Mesothelial cell of epicardium (in vitro differentiated cells): Measurements from ENCODE around the gene DCAF16. TPM values are rescaled to one million over a fixed set of nuclear protein-coding genes. Genes with fewer than 3 reads are reported as not detected.

ENCODE experiments used
- DNase-seq, 2 experiments: peaks; one replicate each; pipeline ENCODE4 v3.0.0; 2021; ENCODE audit warnings: low spot score in 2 of 2; ENCODE audit not compliant: unreplicated experiment in 2 of 2
- H3K27ac Mint-ChIP-seq: 2 replicates; pipeline ENCODE4 v1.8.0; 2021; ENCODE audit warnings: mixed read lengths
- H3K27me3 Mint-ChIP-seq: 2 replicates; pipeline ENCODE4 v1.8.0; 2021; ENCODE audit warnings: low read depth, mixed read lengths
- H3K36me3 Mint-ChIP-seq: 2 replicates; pipeline ENCODE4 v1.8.0; 2021; ENCODE audit warnings: mixed read lengths
- H3K4me1 Mint-ChIP-seq: 2 replicates; pipeline ENCODE4 v1.8.0; 2021; ENCODE audit warnings: mixed read lengths
- H3K4me3 Mint-ChIP-seq: 2 replicates; pipeline ENCODE4 v1.8.0; 2021; ENCODE audit warnings: mild to moderate bottlenecking, moderate library complexity, mixed read lengths
- H3K9me3 Mint-ChIP-seq: 2 replicates; pipeline ENCODE4 v1.8.0; 2021; ENCODE audit warnings: mixed read lengths
- total RNA-seq: library from RNA; stranded (reverse); gene quantifications from 3 replicates; pipeline ENCODE4 v1.2.1, GENCODE V29; 2021
- TF ChIP-seq, protein P1 (sequence below): fragments of 200-600 bp; sonication (generic); IDR thresholded peaks from one replicate; pipeline ENCODE4 v1.5.0; 2021; ENCODE audit warnings: antibody characterized with exemption; ENCODE audit not compliant: unreplicated experiment

Gene DCAF16
- total RNA-seq, 1 donor from 2014 or later, result 78.8 TPM

GRCh38 chr4:17770845-17771244 is 39.7 kb downstream of the DCAF16 start:
- H3K9me3 Mint-ChIP-seq, result peaks cover 3% of the 10 kb centered on the region
- TF ChIP-seq, protein P1, sequence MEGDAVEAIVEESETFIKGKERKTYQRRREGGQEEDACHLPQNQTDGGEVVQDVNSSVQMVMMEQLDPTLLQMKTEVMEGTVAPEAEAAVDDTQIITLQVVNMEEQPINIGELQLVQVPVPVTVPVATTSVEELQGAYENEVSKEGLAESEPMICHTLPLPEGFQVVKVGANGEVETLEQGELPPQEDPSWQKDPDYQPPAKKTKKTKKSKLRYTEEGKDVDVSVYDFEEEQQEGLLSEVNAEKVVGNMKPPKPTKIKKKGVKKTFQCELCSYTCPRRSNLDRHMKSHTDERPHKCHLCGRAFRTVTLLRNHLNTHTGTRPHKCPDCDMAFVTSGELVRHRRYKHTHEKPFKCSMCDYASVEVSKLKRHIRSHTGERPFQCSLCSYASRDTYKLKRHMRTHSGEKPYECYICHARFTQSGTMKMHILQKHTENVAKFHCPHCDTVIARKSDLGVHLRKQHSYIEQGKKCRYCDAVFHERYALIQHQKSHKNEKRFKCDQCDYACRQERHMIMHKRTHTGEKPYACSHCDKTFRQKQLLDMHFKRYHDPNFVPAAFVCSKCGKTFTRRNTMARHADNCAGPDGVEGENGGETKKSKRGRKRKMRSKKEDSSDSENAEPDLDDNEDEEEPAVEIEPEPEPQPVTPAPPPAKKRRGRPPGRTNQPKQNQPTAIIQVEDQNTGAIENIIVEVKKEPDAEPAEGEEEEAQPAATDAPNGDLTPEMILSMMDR, result no peak
- H3K27ac Mint-ChIP-seq, result no peak overlapping the region
- no peak for DNase-seq
- peaks cover 8% of the 10 kb centered on the region for H3K27me3 Mint-ChIP-seq
- no peak overlapping the region for H3K4me3 Mint-ChIP-seq
- no peaks in the 10 kb centered on the region for H3K36me3 Mint-ChIP-seq
- H3K4me1 Mint-ChIP-seq, result no peaks in the 10 kb centered on the region

DNA sequence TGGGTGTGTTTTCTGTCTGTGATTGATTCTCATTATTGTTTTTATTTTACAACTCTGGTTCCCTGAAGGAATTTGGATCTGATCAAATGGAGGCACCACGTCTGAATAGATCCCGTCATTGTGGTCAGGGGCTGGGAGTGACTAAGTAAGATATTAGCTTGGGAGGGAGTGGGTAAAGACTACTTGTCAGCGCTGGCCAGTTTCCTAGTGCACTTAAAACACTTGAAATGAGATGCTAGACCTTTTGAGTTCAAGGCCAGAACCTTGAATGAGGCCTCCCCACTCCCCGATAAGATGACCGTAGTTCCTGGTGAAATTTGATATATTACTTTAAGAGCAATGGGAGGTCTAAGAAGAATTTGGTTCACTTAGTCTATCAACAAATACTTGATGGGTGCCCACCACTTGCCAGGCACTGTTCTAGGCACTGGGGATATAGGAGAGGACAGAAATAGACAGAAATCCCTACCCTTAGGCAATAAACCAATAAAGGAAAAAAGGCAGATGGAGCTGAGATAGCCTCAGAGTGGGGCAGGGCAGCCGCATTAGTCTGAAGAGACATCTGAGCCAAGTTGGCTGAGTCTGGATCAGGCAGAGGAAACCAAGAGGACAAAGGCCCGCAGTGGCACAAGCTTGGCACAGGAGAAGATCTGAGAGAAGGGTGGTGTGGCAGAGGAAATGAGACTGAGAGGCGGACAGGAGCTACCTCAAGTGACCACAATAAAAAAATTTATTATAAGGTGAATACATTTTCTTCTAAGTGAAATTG is 41.0 kb downstream of the DCAF16 start:
- Mint-ChIP-seq H3K9me3 (peaks cover 7% of the 10 kb centered on the region), H3K27me3 (peaks cover 3% of the 10 kb centered on the region), H3K27ac (no peak overlapping the region), H3K4me1 (no peaks in the 10 kb centered on the region), H3K4me3 (no peak overlapping the region), H3K36me3 (no peaks in the 10 kb centered on the region)
- TF ChIP-seq, protein P1, result no peak
- no peak for DNase-seq

DNA sequence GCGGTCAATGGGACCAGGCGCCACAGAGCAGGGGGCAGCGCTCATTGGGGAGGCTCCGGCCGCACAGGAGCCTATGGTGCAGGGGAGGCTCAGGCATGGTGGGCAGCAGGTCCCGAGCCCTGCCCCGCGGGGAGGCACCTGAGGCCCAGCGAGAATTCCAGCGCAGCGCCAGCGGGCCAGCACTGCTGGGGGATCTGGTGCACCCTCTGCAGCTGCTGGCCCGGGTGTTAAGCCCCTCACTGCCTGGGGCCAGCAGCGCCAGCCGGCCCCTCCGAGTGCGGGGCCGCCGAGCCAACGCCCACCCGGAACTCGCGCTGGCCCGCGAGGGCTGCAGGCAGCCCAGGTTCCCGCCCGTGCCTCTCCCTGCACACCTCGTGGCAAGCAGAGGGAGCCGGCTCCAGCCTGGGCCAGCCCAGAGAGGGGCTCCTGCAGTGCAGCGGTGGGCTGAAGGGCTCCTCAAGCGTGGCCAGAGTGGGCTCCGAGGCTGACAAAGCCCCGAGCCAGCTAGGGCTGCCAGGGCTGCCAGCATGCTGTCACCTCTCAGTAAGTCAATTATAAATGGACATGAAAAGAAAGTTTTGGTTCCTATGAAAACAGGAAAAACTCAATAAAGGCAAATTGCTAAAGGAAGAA is 43.6 kb downstream of the DCAF16 start:
- Mint-ChIP-seq H3K9me3 (peaks cover 7% of the 10 kb centered on the region), H3K4me3 (no peak overlapping the region), H3K4me1 (no peaks in the 10 kb centered on the region), H3K27me3 (peaks cover 3% of the 10 kb centered on the region), H3K27ac (no peak overlapping the region), H3K36me3 (no peaks in the 10 kb centered on the region)
- TF ChIP-seq, protein P1, result no peak
- DNase-seq, result no peak

DNA sequence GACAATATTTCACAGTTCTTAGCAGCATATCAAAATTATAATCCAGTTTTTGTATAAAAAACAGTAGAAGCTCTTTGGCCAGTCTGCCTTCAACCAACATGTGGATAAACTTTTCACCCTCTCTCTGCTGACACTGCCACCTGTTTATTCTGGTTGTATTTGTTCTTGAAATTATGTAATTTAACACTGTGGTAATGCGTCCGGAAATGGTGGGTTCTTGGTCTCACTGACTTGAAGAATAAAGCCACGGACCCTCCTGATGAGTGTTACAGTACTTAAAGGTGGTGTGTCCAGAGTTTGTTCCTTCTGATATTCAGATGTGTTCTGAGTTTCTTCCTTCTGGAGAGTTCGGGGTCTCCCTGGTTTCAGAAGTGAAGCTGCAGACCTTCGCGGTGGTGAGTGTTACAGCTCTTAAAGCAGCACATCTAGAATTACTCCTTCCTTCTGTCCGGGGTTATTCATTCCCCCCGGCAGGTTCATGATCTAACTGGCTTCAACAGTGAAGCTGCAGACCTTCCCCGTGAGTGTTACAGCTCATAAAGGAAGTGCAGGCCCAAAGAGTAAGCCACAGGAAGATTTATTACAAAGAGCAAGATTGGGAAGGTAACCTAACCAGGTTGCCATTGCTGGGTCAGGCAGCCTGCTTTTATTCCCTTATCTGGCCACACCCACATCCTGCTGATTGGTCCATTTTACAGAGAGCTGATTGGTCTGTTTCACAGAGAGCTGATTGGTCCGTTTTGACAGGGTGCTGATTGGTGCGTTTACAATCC is 44.9 kb downstream of the DCAF16 start:
- Mint-ChIP-seq H3K9me3 (peaks cover 7% of the 10 kb centered on the region), H3K4me1 (no peaks in the 10 kb centered on the region), H3K4me3 (no peak overlapping the region), H3K36me3 (no peaks in the 10 kb centered on the region), H3K27me3 (peaks cover 7% of the 10 kb centered on the region), H3K27ac (no peak overlapping the region)
- TF ChIP-seq, protein P1, result no peak
- DNase-seq, result no peak

DNA sequence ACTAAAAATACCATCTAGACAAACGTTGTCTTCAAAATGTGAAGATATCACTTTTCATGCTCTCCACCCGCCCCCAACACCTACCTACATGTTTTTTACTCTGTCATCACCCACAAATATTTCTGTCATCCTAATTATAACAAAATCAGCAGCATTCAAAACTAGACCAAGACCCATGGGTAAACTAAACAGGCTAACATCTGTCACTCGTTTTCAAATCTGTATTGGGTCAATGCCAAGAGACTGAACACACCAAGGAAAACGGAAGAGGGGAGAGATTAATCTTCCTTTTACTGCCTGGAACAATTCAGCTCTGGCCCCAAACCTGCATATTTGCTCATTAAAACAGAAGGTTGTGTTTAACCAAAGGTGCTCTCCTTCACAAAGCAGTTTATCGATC is 46.6 kb downstream of the DCAF16 start:
- H3K9me3 Mint-ChIP-seq, result peaks cover 7% of the 10 kb centered on the region
- TF ChIP-seq, protein P1, result no peak
- peaks cover 14% of the 10 kb centered on the region for H3K27me3 Mint-ChIP-seq
- no peaks in the 10 kb centered on the region for H3K4me1 Mint-ChIP-seq
- no peak overlapping the region for H3K27ac Mint-ChIP-seq
- H3K36me3 Mint-ChIP-seq, result no peaks in the 10 kb centered on the region
- no peak overlapping the region for H3K4me3 Mint-ChIP-seq
- DNase-seq, result no peak
